AG04449 (cell line): Measurements from ENCODE around the gene SLC49A3.

Source experiments
- CTCF ChIA-PET: fragments of 350-600 bp; formaldehyde crosslinking; extraction: SDS; loops from one replicate; lab custom pipeline; 2021; ENCODE audit warnings: antibody characterized with exemption; lab: Yijun Ruan, JAX
- POLR2A ChIA-PET: fragments of 400-600, 350-600 bp; formaldehyde crosslinking; extraction: SDS; loops from one replicate; lab custom pipeline; 2020; ENCODE audit warnings: antibody characterized with exemption, inconsistent platforms; lab: Yijun Ruan, JAX
- DNase-seq: peaks from one replicate; pipeline ENCODE4 v3.0.0-alpha.2; 2010; ENCODE audit warnings: low read depth, low spot score
- H3K4me3 ChIP-seq: 2 replicates; pipeline ENCODE4 v1.5.1; 2011; ENCODE audit warnings: low read depth, mild to moderate bottlenecking, control low read depth, low read length
- TF ChIP-seq, protein P1 (sequence below): IDR thresholded peaks from one replicate; pipeline ENCODE4 v1.5.1; 2011; ENCODE audit warnings: mild to moderate bottlenecking, moderate library complexity, low read length, control low read depth, inconsistent platforms; ENCODE audit not compliant: insufficient read depth; ENCODE audit errors: missing control alignments

SLC49A3 gene

DNA sequence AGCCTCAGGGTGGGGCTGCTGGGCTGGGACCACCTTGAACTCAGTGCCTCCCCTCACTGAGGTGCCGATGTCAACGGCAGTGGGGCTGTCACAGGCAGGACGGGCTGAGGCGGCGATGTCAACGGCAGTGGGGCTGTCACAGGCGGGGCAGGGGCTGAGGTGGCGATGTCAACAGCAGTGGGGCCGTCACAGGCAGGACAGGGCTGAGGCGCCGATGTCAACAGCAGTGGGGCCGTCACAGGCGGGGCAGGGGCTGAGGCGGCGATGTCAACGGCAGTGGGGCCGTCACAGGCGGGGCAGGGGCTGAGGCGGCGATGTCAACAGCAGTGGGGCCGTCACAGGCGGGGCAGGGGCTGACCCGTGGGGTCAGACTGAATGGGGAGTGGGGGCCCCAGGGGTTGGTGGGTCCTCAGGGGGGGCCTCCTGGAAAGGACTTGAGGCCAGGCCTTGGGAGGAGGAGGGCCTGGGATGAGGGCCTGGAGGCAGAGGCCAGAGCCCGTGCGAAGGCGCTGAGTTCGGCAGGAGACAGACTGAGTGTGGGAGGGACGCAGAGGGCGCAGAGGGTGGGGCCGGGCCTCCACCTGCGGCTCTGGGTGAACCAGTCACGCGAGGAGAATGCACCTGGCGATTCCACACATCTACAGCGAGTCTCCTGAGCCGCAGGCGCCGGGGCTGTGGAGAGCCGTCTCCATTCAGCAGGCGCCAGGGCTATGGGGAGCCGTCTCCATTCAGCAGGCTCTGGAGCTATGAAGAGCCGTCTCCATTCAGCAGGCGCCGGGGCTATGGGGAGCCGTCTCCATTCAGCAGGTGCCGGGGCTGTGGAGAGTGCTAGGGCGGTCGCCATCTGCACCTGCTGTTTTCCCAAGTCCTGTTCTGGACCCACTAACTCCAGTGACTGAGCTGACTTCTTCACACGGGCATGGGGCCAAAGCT is 37.7 kb downstream of the SLC49A3 start:
- POLR2A ChIA-PET: no interaction called here
- CTCF ChIA-PET: no interaction called here
- DNase-seq: no peak
- TF ChIP-seq, protein P1, sequence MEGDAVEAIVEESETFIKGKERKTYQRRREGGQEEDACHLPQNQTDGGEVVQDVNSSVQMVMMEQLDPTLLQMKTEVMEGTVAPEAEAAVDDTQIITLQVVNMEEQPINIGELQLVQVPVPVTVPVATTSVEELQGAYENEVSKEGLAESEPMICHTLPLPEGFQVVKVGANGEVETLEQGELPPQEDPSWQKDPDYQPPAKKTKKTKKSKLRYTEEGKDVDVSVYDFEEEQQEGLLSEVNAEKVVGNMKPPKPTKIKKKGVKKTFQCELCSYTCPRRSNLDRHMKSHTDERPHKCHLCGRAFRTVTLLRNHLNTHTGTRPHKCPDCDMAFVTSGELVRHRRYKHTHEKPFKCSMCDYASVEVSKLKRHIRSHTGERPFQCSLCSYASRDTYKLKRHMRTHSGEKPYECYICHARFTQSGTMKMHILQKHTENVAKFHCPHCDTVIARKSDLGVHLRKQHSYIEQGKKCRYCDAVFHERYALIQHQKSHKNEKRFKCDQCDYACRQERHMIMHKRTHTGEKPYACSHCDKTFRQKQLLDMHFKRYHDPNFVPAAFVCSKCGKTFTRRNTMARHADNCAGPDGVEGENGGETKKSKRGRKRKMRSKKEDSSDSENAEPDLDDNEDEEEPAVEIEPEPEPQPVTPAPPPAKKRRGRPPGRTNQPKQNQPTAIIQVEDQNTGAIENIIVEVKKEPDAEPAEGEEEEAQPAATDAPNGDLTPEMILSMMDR: no peak
- no peak overlapping the region for H3K4me3 ChIP-seq

DNA sequence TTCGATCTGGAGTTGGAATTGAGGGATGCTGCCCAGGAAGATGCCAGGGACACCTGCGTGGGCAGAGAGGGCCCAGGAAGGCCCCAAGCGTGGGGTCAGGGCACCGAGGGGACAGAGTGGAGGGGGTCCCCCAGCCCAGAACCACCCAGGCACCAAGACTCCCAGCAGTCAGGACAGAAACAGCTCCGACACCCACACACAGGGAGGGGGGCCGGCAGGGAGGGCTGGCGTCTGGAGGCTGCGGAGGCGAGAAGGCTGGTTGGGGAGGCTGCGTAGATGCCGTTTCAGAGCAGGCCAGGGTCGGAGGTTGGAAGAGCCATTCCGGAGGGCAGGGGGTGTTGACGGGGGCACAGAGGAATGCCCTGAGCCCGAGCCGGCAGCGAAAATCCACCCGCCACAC is 38.5 kb downstream of the SLC49A3 start:
- POLR2A ChIA-PET: no interaction called here

DNA sequence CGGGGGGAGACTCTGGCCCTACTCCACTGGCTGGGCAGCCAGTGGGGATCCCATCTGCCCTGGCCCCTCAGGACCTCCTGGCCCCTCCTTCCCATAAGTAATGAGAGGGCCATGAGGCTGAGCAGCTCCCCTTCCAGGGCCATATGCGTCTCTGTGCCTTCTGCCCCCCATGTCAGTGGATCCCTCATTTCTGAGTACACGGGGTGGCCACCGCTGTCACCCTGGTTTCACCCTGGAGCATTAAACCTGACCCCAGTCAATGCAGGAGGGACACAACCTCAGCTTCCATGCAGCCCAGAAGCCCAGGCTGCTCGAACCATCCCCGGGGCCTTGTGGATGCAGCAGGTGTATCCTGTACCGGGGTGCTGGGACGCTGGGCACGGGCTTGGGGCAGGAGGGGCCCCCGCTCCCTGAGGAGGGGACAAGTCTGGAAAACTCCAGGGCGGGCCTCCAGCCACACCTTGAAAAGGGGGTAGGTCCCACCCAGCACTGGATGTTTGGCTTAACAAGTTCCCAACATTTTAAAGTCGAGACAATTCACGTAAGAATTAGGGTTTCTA is 39.1 kb downstream of the SLC49A3 start:
- no peak overlapping the region for H3K4me3 ChIP-seq
- ChIA-PET POLR2A (no interaction called here), CTCF (no interaction called here)
- no peak for DNase-seq
- TF ChIP-seq, protein P1: no peak

More for the DNA sequence above, 38.5 kb downstream of the SLC49A3 start:
- H3K4me3 ChIP-seq: no peak overlapping the region
- TF ChIP-seq, protein P1: no peak
- CTCF ChIA-PET: no interaction called here
- no peak for DNase-seq

DNA sequence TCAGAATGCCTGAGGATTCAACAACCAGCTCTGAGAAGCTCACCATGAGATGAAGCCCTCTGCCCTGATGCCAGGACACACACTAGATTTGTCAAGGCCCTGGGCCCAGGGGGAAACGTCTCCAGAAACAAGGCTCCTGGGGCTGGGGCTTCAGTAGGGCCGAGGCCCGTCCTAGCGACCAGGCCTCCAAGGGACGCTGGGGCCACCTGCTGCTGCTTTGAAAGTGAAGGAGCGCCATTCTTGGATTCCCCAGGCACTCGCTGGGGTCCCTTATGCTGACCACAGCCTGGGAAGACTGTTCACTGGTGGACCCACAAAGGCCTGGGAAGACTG is 39.7 kb downstream of the SLC49A3 start:
- ChIA-PET POLR2A (no interaction called here), CTCF (no interaction called here)
- no peak for DNase-seq
- TF ChIP-seq, protein P1: no peak
- no peak overlapping the region for H3K4me3 ChIP-seq

DNA sequence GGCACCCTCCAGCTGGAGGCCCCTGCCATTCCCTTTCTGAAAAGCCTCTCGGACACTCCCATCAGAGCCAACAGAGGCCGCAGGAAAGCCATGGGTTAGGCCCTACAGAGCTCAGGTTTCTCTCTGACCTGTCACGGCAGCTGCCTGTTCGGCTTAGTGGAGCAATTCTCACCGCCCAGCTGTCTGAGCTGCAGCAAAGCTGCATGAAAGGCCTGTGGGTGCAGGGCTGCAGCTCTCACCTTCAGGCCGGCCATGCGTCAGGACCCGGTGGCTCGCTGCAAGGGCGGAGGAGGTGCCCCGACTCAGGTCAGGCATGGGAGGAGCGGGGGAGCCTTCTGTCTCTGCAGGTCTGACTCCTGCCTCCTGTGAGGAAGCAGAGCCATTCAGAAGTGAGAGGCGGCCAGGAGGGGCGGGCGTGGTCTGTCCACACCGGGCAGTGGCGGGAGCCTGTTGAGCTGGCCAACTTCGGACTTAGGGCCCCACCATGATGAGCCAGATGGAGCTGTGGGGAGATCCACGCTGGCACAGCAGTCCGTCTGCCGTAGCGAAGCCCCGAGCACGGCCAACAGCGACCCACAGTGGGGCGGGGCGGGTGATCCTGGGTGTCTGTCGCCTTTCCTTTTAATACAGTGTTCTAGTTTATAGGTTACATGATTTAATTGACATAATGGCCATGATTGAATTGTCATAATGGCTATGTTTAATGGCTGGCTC is 40.2 kb downstream of the SLC49A3 start:
- POLR2A ChIA-PET: no interaction called here
- CTCF ChIA-PET: no interaction called here
- no peak for DNase-seq

More for the DNA sequence above, 40.2 kb downstream of the SLC49A3 start:
- no peak overlapping the region for H3K4me3 ChIP-seq
- TF ChIP-seq, protein P1: no peak
